ENCODE results near the gene PTPRN2.

Gene PTPRN2

DNA sequence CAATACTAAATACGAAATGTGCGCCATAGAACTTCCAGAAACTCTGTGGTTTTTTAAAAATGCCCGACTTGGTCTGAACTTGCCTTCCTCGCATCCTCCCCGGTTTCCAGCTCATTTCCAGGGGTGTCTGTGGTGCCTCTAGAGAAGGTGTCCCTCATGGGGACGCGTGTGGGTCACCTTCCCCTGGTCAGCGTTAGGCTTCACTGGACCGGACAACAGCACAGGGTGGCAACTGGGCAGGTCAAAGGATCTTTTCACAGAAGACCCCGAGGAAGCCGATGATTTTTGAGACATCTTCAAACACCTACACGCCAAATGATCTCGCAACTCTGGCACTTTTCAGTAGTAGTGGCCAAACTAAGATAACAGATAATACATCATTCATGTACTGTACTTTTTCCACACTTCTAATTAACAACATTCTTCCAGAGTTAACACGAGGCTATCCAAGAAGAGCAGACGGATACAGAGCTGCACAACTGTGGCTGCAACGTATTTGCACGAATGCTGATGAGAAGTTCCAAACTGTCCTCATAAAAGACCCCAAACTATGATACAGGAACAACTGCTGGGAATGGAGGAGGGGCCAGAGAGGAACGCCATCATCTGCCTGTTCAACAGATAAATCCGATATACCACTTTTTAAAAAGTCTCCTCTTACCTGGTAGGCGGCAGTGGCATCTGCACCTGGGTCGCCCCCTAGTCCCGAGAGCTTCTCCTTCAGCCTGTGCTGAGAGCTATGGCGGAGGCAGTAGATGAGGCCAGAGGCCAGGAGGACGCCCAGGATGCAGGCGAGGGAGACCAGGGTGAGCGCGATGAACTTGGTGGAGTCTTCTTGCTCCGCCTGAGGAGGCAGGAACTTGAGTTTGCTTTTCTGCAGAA, 905.3 kb downstream of the PTPRN2 start:
- H3K4me1 ChIP-seq (ENCODE audit: control insufficient read depth, insufficient read depth, low read length), result no peaks in the 10 kb centered on the region
- peaks cover 14% of the 10 kb centered on the region for H3K27me3 ChIP-seq (ENCODE audit: control insufficient read depth, insufficient read depth, low read length)
- H3K27ac ChIP-seq (ENCODE audit: low read depth, low read length), result no peak overlapping the region
- H3K36me3 ChIP-seq (ENCODE audit: control insufficient read depth, insufficient read depth, low read length), result no peaks in the 10 kb centered on the region
- H3K9ac ChIP-seq (ENCODE audit: low read length), result no peak overlapping the region
- H3K4me3 ChIP-seq (ENCODE audit: low read length), result no peak overlapping the region

DNA sequence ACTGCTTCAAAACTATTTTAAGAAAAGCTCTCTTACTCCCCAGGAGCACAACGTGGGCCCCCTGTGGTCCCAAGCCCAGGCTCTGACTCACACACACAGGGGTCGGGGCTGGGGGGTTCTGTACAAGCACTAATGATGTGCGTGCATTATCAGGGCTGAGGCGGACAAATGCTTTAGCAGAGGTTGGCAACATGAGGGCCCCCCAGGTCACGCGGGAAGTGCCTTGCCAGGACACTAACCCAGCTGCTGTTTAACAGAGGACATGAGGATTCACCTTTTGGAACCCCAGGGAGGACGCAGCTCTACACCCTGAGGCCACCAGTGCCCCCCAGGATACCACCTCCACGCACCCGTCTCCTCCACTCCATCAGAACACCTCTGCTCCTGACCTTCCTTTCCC, 908.0 kb downstream of the PTPRN2 start:
- peaks cover 3% of the 10 kb centered on the region for H3K27me3 ChIP-seq (ENCODE audit: control insufficient read depth, insufficient read depth, low read length)

GRCh38 chr7:157678501-157678900, 909.1 kb downstream of the PTPRN2 start:
- Histone ChIP-seq H3K36me3 (ENCODE audit: control insufficient read depth, insufficient read depth, low read length) (no peaks in the 10 kb centered on the region), H3K9ac (ENCODE audit: low read length) (no peak overlapping the region), H3K4me1 (ENCODE audit: control insufficient read depth, insufficient read depth, low read length) (no peaks in the 10 kb centered on the region), H3K27ac (ENCODE audit: low read depth, low read length) (no peak overlapping the region), H3K4me3 (ENCODE audit: low read length) (no peak overlapping the region), H3K27me3 (ENCODE audit: control insufficient read depth, insufficient read depth, low read length) (peaks cover 3% of the 10 kb centered on the region)

More for the DNA sequence above, 908.0 kb downstream of the PTPRN2 start:
- H3K4me1 ChIP-seq (ENCODE audit: control insufficient read depth, insufficient read depth, low read length), result no peaks in the 10 kb centered on the region
- no peaks in the 10 kb centered on the region for H3K36me3 ChIP-seq (ENCODE audit: control insufficient read depth, insufficient read depth, low read length)
- no peak overlapping the region for H3K9ac ChIP-seq (ENCODE audit: low read length)
- no peak overlapping the region for H3K27ac ChIP-seq (ENCODE audit: low read depth, low read length)
- no peak overlapping the region for H3K4me3 ChIP-seq (ENCODE audit: low read length)

DNA sequence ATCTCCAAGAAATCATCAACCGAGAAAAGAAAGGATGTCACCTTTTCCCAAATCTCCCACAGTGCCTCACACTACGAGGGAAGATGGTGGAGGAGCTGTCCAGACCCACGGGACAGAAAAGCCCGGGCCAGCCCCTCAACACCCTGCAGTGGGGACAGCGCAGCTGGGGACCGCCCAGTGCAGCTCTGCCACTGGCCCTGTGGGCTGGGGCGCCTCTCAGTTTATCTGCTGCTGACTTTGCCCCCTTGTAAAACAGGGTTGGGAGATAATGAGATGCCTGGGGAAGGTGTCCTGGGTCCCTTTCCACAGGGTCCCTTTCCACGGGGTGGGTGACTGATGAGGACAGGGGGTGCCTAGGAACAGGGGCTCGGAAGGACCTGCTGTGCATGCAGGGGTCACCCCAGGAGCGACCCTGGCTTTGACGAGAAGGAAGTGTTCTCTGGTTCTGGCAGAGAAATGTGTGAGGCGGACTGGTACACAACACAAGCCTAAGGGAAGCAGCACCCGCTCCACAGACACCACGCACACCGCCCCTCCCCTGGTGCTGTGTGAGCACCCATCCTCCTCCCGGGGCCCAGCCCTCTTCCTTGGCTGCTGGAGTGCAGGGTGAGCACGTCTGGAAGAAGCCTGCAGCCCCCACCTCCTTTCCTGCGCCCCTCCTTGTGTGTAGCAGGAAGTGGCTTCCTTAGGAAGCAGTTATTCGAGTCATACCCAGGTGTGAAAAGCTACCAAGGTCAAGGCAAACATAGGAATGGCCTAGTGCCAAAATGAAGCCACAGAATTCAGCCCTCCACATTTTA, 911.0 kb downstream of the PTPRN2 start:
- H3K27me3 ChIP-seq (ENCODE audit: control insufficient read depth, insufficient read depth, low read length), result no peaks in the 10 kb centered on the region

GRCh38 chr7:157676001-157676400, 911.6 kb downstream of the PTPRN2 start:
- Histone ChIP-seq H3K4me3 (ENCODE audit: low read length) (no peak overlapping the region), H3K27ac (ENCODE audit: low read depth, low read length) (no peak overlapping the region), H3K4me1 (ENCODE audit: control insufficient read depth, insufficient read depth, low read length) (no peaks in the 10 kb centered on the region), H3K36me3 (ENCODE audit: control insufficient read depth, insufficient read depth, low read length) (no peaks in the 10 kb centered on the region), H3K27me3 (ENCODE audit: control insufficient read depth, insufficient read depth, low read length) (no peaks in the 10 kb centered on the region), H3K9ac (ENCODE audit: low read length) (no peak overlapping the region)

More for the DNA sequence above, 911.0 kb downstream of the PTPRN2 start:
- no peak overlapping the region for H3K4me3 ChIP-seq (ENCODE audit: low read length)
- no peaks in the 10 kb centered on the region for H3K4me1 ChIP-seq (ENCODE audit: control insufficient read depth, insufficient read depth, low read length)
- H3K9ac ChIP-seq (ENCODE audit: low read length), result no peak overlapping the region
- H3K27ac ChIP-seq (ENCODE audit: low read depth, low read length), result no peak overlapping the region
- H3K36me3 ChIP-seq (ENCODE audit: control insufficient read depth, insufficient read depth, low read length), result no peaks in the 10 kb centered on the region

DNA sequence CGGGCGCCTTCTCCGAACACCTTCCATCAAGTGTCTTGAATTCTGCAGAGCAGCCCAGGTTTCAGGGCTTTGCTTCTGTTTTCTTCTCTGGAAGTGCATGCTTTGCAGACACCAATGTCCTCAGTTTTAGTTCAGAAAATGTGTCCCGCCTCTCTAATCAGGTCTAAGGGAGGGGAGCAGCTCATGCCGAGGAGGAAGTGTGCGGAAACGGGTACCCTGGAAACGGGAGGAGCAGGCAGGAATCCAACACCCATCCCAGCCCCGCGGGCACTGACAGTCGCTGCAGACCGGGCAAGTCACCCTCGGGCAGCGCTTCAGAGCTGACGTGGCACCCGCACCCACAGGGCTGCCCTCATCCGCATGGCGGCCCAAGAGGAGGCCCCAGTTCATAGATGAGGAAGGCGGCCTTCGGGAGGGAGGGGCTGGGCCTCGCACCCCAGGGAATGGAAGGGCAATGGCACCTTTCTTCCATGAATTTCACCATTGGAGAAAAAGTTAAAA, 912.1 kb downstream of the PTPRN2 start:
- no peak overlapping the region for H3K27ac ChIP-seq (ENCODE audit: low read depth, low read length)
- no peaks in the 10 kb centered on the region for H3K4me1 ChIP-seq (ENCODE audit: control insufficient read depth, insufficient read depth, low read length)
- no peaks in the 10 kb centered on the region for H3K27me3 ChIP-seq (ENCODE audit: control insufficient read depth, insufficient read depth, low read length)
- no peak overlapping the region for H3K4me3 ChIP-seq (ENCODE audit: low read length)
- no peaks in the 10 kb centered on the region for H3K36me3 ChIP-seq (ENCODE audit: control insufficient read depth, insufficient read depth, low read length)
- no peak overlapping the region for H3K9ac ChIP-seq (ENCODE audit: low read length)

DNA sequence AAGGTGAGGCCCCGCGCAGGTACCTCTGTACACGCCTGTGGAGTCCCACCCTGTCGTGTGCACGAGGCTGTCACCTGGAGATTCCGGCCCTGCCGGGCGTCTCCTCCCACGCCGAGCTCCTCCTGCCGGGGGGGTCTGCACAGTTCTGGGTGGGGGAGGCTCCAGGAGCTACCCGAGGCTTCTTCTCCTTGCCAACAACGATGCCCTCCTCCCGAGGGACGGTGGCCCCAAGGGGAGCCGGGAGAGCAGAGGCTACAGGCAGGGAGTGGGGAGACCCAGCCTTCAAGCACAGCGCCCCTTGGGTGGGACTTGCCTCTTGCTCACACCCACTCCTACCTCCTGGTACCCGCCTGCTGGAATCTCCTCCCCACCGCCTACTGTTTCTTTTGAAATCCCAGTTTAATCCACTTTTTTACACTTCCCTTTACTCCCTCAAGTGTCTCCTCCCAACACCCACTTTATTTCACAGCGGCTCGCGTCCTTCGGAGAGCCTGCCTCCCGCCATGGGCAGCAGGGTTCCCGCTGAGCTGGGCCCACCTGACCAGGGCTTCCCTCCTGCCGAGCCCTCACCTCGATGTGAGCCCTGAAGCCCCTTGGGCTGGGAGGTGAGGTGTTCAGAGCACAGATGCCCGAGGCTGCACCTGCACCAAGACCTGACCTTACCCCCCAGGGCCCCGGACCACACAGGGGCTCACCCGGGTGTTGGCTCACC, 912.8 kb downstream of the PTPRN2 start:
- no peaks in the 10 kb centered on the region for H3K27me3 ChIP-seq (ENCODE audit: control insufficient read depth, insufficient read depth, low read length)
- H3K9ac ChIP-seq (ENCODE audit: low read length), result no peak overlapping the region
- H3K4me3 ChIP-seq (ENCODE audit: low read length), result no peak overlapping the region
- H3K4me1 ChIP-seq (ENCODE audit: control insufficient read depth, insufficient read depth, low read length), result no peaks in the 10 kb centered on the region
- no peak overlapping the region for H3K27ac ChIP-seq (ENCODE audit: low read depth, low read length)
- no peaks in the 10 kb centered on the region for H3K36me3 ChIP-seq (ENCODE audit: control insufficient read depth, insufficient read depth, low read length)

- no peak overlapping the region for H3K9ac ChIP-seq (ENCODE audit: low read length)
- H3K36me3 ChIP-seq (ENCODE audit: control insufficient read depth, insufficient read depth, low read length), result no peaks in the 10 kb centered on the region
- H3K4me1 ChIP-seq (ENCODE audit: control insufficient read depth, insufficient read depth, low read length), result no peaks in the 10 kb centered on the region
- no peak overlapping the region for H3K27ac ChIP-seq (ENCODE audit: low read depth, low read length)
- no peaks in the 10 kb centered on the region for H3K27me3 ChIP-seq (ENCODE audit: control insufficient read depth, insufficient read depth, low read length)
- H3K4me3 ChIP-seq (ENCODE audit: low read length), result no peak overlapping the region
Measured at GRCh38 chr7:157674027-157674714, 913.5 kb downstream of the PTPRN2 start.

GRCh38 chr7:157673573-157673972, 914.0 kb downstream of the PTPRN2 start:
- Histone ChIP-seq H3K36me3 (ENCODE audit: control insufficient read depth, insufficient read depth, low read length) (no peaks in the 10 kb centered on the region), H3K4me1 (ENCODE audit: control insufficient read depth, insufficient read depth, low read length) (no peaks in the 10 kb centered on the region), H3K27ac (ENCODE audit: low read depth, low read length) (no peak overlapping the region), H3K27me3 (ENCODE audit: control insufficient read depth, insufficient read depth, low read length) (no peaks in the 10 kb centered on the region), H3K4me3 (ENCODE audit: low read length) (no peak overlapping the region), H3K9ac (ENCODE audit: low read length) (no peak overlapping the region)

DNA sequence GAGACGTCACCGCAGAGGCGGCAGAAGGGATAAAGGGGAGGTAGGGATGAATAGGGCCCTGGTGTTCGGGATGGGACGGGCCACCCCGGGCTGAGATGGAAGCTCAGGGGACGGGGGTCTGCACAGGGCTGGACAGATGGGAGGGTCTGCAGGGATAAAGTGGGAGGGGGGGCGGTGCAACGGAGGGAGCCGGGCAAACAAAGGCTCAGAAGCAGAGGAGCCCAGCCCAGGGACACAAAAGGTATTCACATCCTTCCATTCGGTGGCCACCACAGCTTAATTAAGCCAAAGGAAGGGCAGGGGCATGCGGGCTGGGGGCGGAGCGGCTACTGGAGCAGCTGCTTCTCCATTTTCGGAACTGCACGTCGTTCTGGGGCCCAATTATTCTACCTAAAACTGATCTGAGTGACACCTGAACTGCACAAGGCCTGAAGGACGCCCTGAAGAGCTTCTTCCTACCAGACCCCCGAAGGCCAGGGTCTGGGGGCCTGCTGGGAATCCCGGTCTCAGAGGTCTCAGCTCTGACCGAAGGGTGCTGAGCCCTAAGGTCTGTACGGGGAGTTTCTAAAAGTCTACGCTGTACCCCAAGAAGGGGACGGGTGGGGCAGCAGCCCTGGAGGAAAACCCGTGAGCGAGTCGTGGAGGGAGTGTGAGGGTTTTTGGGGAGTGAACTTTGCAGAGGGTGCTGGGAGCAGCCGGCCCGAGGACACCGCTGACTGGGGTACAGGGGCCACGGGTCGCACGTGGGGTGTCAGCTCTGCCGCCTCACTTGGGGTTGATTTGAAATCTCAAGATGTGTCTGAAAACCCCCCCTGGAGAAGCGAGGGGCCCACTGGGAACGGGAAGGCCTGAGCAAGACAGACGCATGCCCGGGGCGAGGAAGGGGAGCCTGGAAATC, 916.0 kb downstream of the PTPRN2 start:
- H3K27me3 ChIP-seq (ENCODE audit: control insufficient read depth, insufficient read depth, low read length), result no peaks in the 10 kb centered on the region

More for the DNA sequence above, 916.0 kb downstream of the PTPRN2 start:
- no peak overlapping the region for H3K9ac ChIP-seq (ENCODE audit: low read length)
- H3K4me3 ChIP-seq (ENCODE audit: low read length), result no peak overlapping the region
- no peak overlapping the region for H3K27ac ChIP-seq (ENCODE audit: low read depth, low read length)
- no peaks in the 10 kb centered on the region for H3K36me3 ChIP-seq (ENCODE audit: control insufficient read depth, insufficient read depth, low read length)
- H3K4me1 ChIP-seq (ENCODE audit: control insufficient read depth, insufficient read depth, low read length), result no peaks in the 10 kb centered on the region
